Measurements from ENCODE around the gene ZCRB1. TPM values are rescaled to one million over a fixed set of nuclear protein-coding genes. Genes with fewer than 3 reads are reported as not detected.

Gene ZCRB1
- total RNA-seq, 1 experiment from 2014 or later, result 71.5 TPM

DNA sequence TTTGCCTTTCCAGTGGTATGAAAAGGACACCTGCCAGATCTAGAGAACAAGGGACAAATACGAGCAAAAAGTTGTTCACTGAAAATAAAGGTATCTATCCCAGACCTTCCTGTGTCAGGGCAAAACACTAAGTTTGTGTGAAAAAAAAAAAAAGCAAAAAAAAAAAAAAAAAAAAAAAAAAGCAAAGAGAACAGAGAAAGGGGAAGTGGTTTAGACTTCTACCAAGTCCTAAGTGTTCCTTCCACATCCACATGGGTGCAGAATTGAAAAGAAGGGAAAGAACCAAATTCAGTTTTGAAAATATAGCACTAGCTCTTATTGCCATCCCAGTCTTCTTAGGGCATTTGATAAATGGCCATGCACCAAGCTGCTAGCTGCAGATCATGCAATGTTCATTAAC, 41.7 kb downstream of the ZCRB1 start:
- Histone ChIP-seq H4K5ac (ENCODE audit: insufficient read length, low read depth, low read length) (no peak overlapping the region), H2BK120ac (ENCODE audit: low read depth, low read length, poor library complexity, severe bottlenecking) (no peak overlapping the region), H3K9ac (ENCODE audit: extremely low read depth, insufficient read length, low read length) (no peak overlapping the region), H2AFZ (ENCODE audit: low read length) (no peak overlapping the region), H3K14ac (ENCODE audit: insufficient read depth, low read length) (no peak overlapping the region), H2BK12ac (ENCODE audit: insufficient read length, low read depth, low read length) (no peak overlapping the region), H4K20me1 (ENCODE audit: control insufficient read depth, insufficient read depth, insufficient read length) (no peaks in the 10 kb centered on the region), H3K79me1 (ENCODE audit: insufficient read depth, low read depth, low read length, poor library complexity, severe bottlenecking) (no peaks in the 10 kb centered on the region), H3T11ph (ENCODE audit: low read length) (no peak overlapping the region), H2BK20ac (ENCODE audit: low read depth, low read length, poor library complexity, severe bottlenecking) (no peak overlapping the region), H3K23ac (ENCODE audit: insufficient read length, low read depth, low read length) (no peak overlapping the region), H3K4ac (ENCODE audit: low read depth, low read length) (no peak overlapping the region), H3K4me1 (ENCODE audit: insufficient read depth, low read length) (no peaks in the 10 kb centered on the region), H4K8ac (replicated peaks; ENCODE audit: insufficient read length, low read depth, low read length) (no peak overlapping the region), H2BK5ac (ENCODE audit: insufficient read length, low read length) (no peak overlapping the region), H3K4me2 (ENCODE audit: insufficient read depth, insufficient read length, low read length) (no peak overlapping the region), H3K9me3 (ENCODE audit: control insufficient read depth, low read depth, low read length) (no peaks in the 10 kb centered on the region), H2AK5ac (ENCODE audit: insufficient read length, low read length) (no peak overlapping the region), H2BK15ac (ENCODE audit: low read depth, low read length) (no peak overlapping the region), H3K27ac (ENCODE audit: insufficient read length, low read depth, low read length) (no peak overlapping the region), H3K18ac (ENCODE audit: insufficient read length, low read depth, low read length) (no peak overlapping the region), H3K23me2 (ENCODE audit: insufficient read length, low read depth, low read length, poor library complexity, severe bottlenecking) (no peaks in the 10 kb centered on the region), H3K56ac (ENCODE audit: insufficient read length, low read depth, low read length) (no peak overlapping the region), H3K79me2 (ENCODE audit: insufficient read depth, low read length) (no peaks in the 10 kb centered on the region), H4K91ac (ENCODE audit: insufficient read length, low read depth, low read length) (no peak overlapping the region), H3K27me3 (ENCODE audit: insufficient read depth, low read length) (no peaks in the 10 kb centered on the region)
- Mint-ChIP-seq H3K4me1 (no peaks in the 10 kb centered on the region), H3K36me3 (ENCODE audit: insufficient read depth in 1 of 3, low read depth in 3 of 3) (no peaks in the 10 kb centered on the region), H3K4me3 (no peak overlapping the region), H3K9me3 (no peaks in the 10 kb centered on the region), H3K27ac (no peak overlapping the region), H3K27me3 (ENCODE audit: low read depth) (peaks cover 17% of the 10 kb centered on the region)
- no CpG with 5 or more reads among the region's 1 CpG for WGBS (ENCODE audit: extremely low coverage, insufficient read length, low lambda C conversion rate)
- no peak for DNase-seq
- TF ChIP-seq, protein P1, sequence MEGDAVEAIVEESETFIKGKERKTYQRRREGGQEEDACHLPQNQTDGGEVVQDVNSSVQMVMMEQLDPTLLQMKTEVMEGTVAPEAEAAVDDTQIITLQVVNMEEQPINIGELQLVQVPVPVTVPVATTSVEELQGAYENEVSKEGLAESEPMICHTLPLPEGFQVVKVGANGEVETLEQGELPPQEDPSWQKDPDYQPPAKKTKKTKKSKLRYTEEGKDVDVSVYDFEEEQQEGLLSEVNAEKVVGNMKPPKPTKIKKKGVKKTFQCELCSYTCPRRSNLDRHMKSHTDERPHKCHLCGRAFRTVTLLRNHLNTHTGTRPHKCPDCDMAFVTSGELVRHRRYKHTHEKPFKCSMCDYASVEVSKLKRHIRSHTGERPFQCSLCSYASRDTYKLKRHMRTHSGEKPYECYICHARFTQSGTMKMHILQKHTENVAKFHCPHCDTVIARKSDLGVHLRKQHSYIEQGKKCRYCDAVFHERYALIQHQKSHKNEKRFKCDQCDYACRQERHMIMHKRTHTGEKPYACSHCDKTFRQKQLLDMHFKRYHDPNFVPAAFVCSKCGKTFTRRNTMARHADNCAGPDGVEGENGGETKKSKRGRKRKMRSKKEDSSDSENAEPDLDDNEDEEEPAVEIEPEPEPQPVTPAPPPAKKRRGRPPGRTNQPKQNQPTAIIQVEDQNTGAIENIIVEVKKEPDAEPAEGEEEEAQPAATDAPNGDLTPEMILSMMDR (conservative IDR thresholded peaks at IDR 0.05), result no peak
